C4-2B (cell line): ENCODE measurements around the gene CARHSP1.

Experiments used
- H3K27ac ChIP-seq: fragments of 450-650 bp; 2 replicates; pipeline ENCODE4 v1.5.1; 2017
- ZFX ChIP-seq: fragments of 450-650 bp; IDR thresholded peaks from 2 replicates; pipeline ENCODE4 v1.6.1; 2017
- TF ChIP-seq, protein P1 (sequence below): fragments of 450-650 bp; conservative IDR thresholded peaks from 2 replicates; pipeline ENCODE4 v1.5.1; 2017; ENCODE audit warnings: mild to moderate bottlenecking

The CARHSP1 gene

GRCh38 chr16:8831871-8832716 is 36.7 kb downstream of the CARHSP1 start:
- H3K27ac ChIP-seq = no peak overlapping the region
- TF ChIP-seq, protein P1, sequence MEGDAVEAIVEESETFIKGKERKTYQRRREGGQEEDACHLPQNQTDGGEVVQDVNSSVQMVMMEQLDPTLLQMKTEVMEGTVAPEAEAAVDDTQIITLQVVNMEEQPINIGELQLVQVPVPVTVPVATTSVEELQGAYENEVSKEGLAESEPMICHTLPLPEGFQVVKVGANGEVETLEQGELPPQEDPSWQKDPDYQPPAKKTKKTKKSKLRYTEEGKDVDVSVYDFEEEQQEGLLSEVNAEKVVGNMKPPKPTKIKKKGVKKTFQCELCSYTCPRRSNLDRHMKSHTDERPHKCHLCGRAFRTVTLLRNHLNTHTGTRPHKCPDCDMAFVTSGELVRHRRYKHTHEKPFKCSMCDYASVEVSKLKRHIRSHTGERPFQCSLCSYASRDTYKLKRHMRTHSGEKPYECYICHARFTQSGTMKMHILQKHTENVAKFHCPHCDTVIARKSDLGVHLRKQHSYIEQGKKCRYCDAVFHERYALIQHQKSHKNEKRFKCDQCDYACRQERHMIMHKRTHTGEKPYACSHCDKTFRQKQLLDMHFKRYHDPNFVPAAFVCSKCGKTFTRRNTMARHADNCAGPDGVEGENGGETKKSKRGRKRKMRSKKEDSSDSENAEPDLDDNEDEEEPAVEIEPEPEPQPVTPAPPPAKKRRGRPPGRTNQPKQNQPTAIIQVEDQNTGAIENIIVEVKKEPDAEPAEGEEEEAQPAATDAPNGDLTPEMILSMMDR = no peak
- no peak for TF ChIP-seq ZFX

- H3K27ac ChIP-seq = no peak overlapping the region
- TF ChIP-seq, protein P1 = no peak
- TF ChIP-seq ZFX = no peak
Measured at GRCh38 chr16:8831450-8831849, 37.4 kb downstream of the CARHSP1 start.

GRCh38 chr16:8828541-8829165 is 40.2 kb downstream of the CARHSP1 start:
- H3K27ac ChIP-seq = no peak overlapping the region
- no peak for TF ChIP-seq ZFX
- TF ChIP-seq, protein P1 = no peak

- no peak overlapping the region for H3K27ac ChIP-seq
- TF ChIP-seq, protein P1 = no peak
- TF ChIP-seq ZFX = no peak
Measured at GRCh38 chr16:8826278-8826879, 42.4 kb downstream of the CARHSP1 start.

DNA sequence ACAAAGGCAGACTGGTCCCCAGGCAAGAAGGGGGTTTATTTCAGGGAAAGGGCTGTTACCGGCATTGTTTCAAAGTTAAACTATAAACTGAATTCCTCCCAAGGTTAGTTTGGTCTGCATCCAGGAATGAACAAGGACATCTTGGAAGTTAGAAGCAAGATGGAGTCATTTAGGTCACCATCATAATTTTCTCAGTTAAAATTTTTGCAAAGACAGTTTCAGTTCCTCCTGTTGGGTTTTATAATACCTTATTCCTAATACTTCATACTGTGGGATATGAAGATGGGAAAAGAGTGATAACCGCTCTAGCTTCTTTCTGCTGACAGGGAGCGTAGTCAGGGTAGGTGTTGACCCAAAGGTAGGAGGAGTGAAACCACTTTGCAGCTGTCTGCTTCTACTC is 46.4 kb downstream of the CARHSP1 start:
- no peak for TF ChIP-seq ZFX
- TF ChIP-seq, protein P1 = no peak
- no peak overlapping the region for H3K27ac ChIP-seq

GRCh38 chr16:8819411-8820034 is 49.3 kb downstream of the CARHSP1 start:
- no peak for TF ChIP-seq ZFX
- TF ChIP-seq, protein P1 = no peak
- no peak overlapping the region for H3K27ac ChIP-seq
